SK-N-SH (cell line): ENCODE results near the gene CD5L. TPM values are rescaled to one million over a fixed set of nuclear protein-coding genes. Genes with fewer than 3 reads are reported as not detected.

Source experiments
- CTCF ChIA-PET: fragments of 300-600, 350-600 bp; formaldehyde crosslinking; extraction: SDS; loops from one replicate; lab custom pipeline; 2021; lab: Yijun Ruan, JAX
- POLR2A ChIA-PET: fragments of 350-600 bp; sonication (Branson Sonifier 250); formaldehyde crosslinking; extraction: SDS; loops from one replicate; lab custom pipeline; 2020; ENCODE audit warnings: antibody characterized with exemption, inconsistent platforms; lab: Yijun Ruan, JAX
- DNase-seq: peaks from one replicate; pipeline ENCODE4 v3.0.0; 2012
- H2AFZ ChIP-seq: fragments of 200-600 bp; sonication (generic); 2 replicates; pipeline ENCODE4 v1.8.1; 2016; ENCODE audit warnings: antibody characterized with exemption, mild to moderate bottlenecking, low read depth
- H3F3A ChIP-seq: fragments of 200-600 bp; sonication (generic); replicated peaks from 2 replicates; pipeline ENCODE3; 2016; ENCODE audit warnings: antibody characterized with exemption, mild to moderate bottlenecking; ENCODE audit not compliant: insufficient read depth
- H3K27ac ChIP-seq, 2 experiments: fragments of 200-500 bp in 1 of 2; fragments of 200-600 bp in 1 of 2; sonication (Bioruptor generic) in 1 of 2; sonication (generic), shearing (Covaris generic) in 1 of 2; 2 replicates each; pipeline versions ENCODE4 v1.5.1 to v1.6.1; 2014 to 2016; ENCODE audit warnings: low read depth in 2 of 2, inconsistent platforms in 1 of 2, low read length in 1 of 2, mild to moderate bottlenecking in 1 of 2, mixed read lengths in 1 of 2
- H3K27me3 ChIP-seq: fragments of 200-600 bp; sonication (generic), shearing (Covaris generic); 2 replicates; pipeline ENCODE4 v1.6.1; 2016; ENCODE audit warnings: mixed run types; ENCODE audit not compliant: insufficient read depth
- H3K36me3 ChIP-seq, 2 experiments: fragments of 200-500 bp in 1 of 2; fragments of 200-600 bp in 1 of 2; sonication (Bioruptor generic) in 1 of 2; sonication (generic) in 1 of 2; replicated peaks in 1 of 2; 2 replicates each; pipeline versions ENCODE3 to v1.5.1; 2014 to 2016; ENCODE audit warnings: low read length in 1 of 2, mild to moderate bottlenecking in 1 of 2; ENCODE audit not compliant: insufficient read depth in 2 of 2, control insufficient read depth in 1 of 2
- H3K4me1 ChIP-seq, 2 experiments: fragments of 200-500 bp in 1 of 2; fragments of 200-600 bp in 1 of 2; sonication (Bioruptor generic) in 1 of 2; sonication (generic), shearing (Covaris generic) in 1 of 2; 2 replicates each; pipeline versions ENCODE4 v1.5.1 to v1.6.1; 2014 to 2016; ENCODE audit warnings: low read depth in 1 of 2, low read length in 1 of 2, mixed run types in 1 of 2; ENCODE audit not compliant: insufficient read depth in 2 of 2, control insufficient read depth in 1 of 2
- H3K4me2 ChIP-seq: fragments of 200-600 bp; sonication (generic), shearing (Covaris generic); 2 replicates; pipeline ENCODE4 v1.6.1; 2017; ENCODE audit warnings: mixed run types
- H3K4me3 ChIP-seq, 2 experiments: fragments of 200-500 bp in 1 of 2; fragments of 200-600 bp in 1 of 2; sonication (Bioruptor generic) in 1 of 2; sonication (generic), shearing (Covaris generic) in 1 of 2; 2 replicates each; pipeline versions ENCODE4 v1.5.1 to v1.8.1; 2014 to 2016; ENCODE audit warnings: low read depth in 2 of 2, inconsistent platforms in 1 of 2, low read length in 1 of 2, mild to moderate bottlenecking in 1 of 2, mixed read lengths in 1 of 2, moderate library complexity in 1 of 2
- H3K79me2 ChIP-seq: fragments of 200-600 bp; sonication (generic); 2 replicates; pipeline ENCODE4 v1.8.1; 2017; ENCODE audit warnings: mild to moderate bottlenecking; ENCODE audit not compliant: insufficient read depth
- H3K9ac ChIP-seq: fragments of 200-600 bp; sonication (generic); 2 replicates; pipeline ENCODE4 v1.6.1; 2017; ENCODE audit warnings: mixed run types
- H3K9me2 ChIP-seq: fragments of 200-600 bp; sonication (generic); 2 replicates; pipeline ENCODE4 v1.6.1; 2017; ENCODE audit warnings: mixed run types
- H3K9me3 ChIP-seq: fragments of 200-600 bp; sonication (generic); 2 replicates; pipeline ENCODE4 v1.6.1; 2017; ENCODE audit warnings: mixed run types, mild to moderate bottlenecking, moderate library complexity
- H4K20me1 ChIP-seq: fragments of 200-600 bp; sonication (generic); 2 replicates; pipeline ENCODE4 v1.6.1; 2017; ENCODE audit warnings: mild to moderate bottlenecking, mixed run types; ENCODE audit not compliant: insufficient read depth
- ELF1 ChIP-seq: IDR thresholded peaks from 2 replicates; pipeline ENCODE4 v1.4.0; 2012
- EP300 ChIP-seq, 2 experiments: IDR thresholded peaks; 2 replicates each; pipeline versions ENCODE4 v1.4.0 to v1.6.1; 2012; ENCODE audit warnings: borderline replicate concordance in 1 of 2, low read depth in 1 of 2, low read length in 1 of 2
- GABPA ChIP-seq: IDR thresholded peaks from 2 replicates; pipeline ENCODE4 v1.4.0; 2012; ENCODE audit warnings: low read depth, mild to moderate bottlenecking
- GATA2 ChIP-seq: sonication (generic); formaldehyde crosslinking; IDR thresholded peaks from 2 replicates; pipeline ENCODE4 v1.5.0; 2020; ENCODE audit warnings: mild to moderate bottlenecking, missing genetic modification reagents
- IRF3 ChIP-seq: fragments of 150-350 bp; IDR thresholded peaks from 2 replicates; pipeline ENCODE4 v1.6.1; 2016; ENCODE audit warnings: mild to moderate bottlenecking, low read depth, low read length
- MAX ChIP-seq: IDR thresholded peaks from 2 replicates; pipeline ENCODE4 v1.4.0; 2012; ENCODE audit warnings: low read depth
- NRF1 ChIP-seq: IDR thresholded peaks from 2 replicates; pipeline ENCODE4 v1.6.1; 2012; ENCODE audit warnings: low read depth, mild to moderate bottlenecking, low read length
- PBX3 ChIP-seq: IDR thresholded peaks from 2 replicates; pipeline ENCODE4; 2012
- RAD21 ChIP-seq: IDR thresholded peaks from 2 replicates; pipeline ENCODE4 v1.6.1; 2012; ENCODE audit warnings: mild to moderate bottlenecking, low read length
- RFX5 ChIP-seq: IDR thresholded peaks from 2 replicates; pipeline ENCODE4 v1.6.1; 2012; ENCODE audit warnings: mild to moderate bottlenecking, improper control_type of control experiment, low read length
- SIN3A ChIP-seq: IDR thresholded peaks from 2 replicates; pipeline ENCODE4 v1.6.1; 2012; ENCODE audit warnings: low read depth, mild to moderate bottlenecking, low read length, moderate library complexity, borderline replicate concordance
- TAF1 ChIP-seq: IDR thresholded peaks from 2 replicates; pipeline ENCODE4 v1.6.1; 2012; ENCODE audit warnings: low read depth, mild to moderate bottlenecking, low read length, moderate library complexity, borderline replicate concordance
- WGBS: methylation state at CpG from one replicate; pipeline ENCODE4 v1.1.6; 2017; ENCODE audit warnings: low lambda C conversion rate; 5-methylcytosine and 5-hydroxymethylcytosine counted together
- polyA plus RNA-seq, 3 experiments: library from polyadenylated mRNA; depleted of rRNA; stranded (reverse); fragments of >200 nt; gene quantifications; 2 replicates each; pipeline ENCODE4 v1.2.3, GENCODE V29; 2012
- TF ChIP-seq, protein P1 (sequence below): IDR thresholded peaks from 2 replicates; pipeline ENCODE4 v1.6.1; 2012; ENCODE audit warnings: mild to moderate bottlenecking, low read depth, low read length, moderate library complexity
- TF ChIP-seq, protein P2 (sequence below): IDR thresholded peaks from 2 replicates; pipeline ENCODE4 v1.4.0; 2012; ENCODE audit warnings: low read depth, borderline replicate concordance
- TF ChIP-seq, protein P3 (sequence below): fragments of 200-600 bp; sonication (generic); IDR thresholded peaks from 2 replicates; pipeline ENCODE4 v1.6.1; 2017; ENCODE audit warnings: antibody characterized with exemption, mild to moderate bottlenecking, moderate library complexity

CD5L gene
- polyA plus RNA-seq, 1 of the 3 experiments (the other 2 are of a cell fraction), result not detected

- H3F3A ChIP-seq, result no peaks in the 10 kb centered on the region
- no peak for TF ChIP-seq TAF1
- no peak for TF ChIP-seq SIN3A
- no peak for TF ChIP-seq RFX5
- H3K9ac ChIP-seq, result no peak overlapping the region
- H2AFZ ChIP-seq, result no peak overlapping the region
- peaks cover 5% of the 10 kb centered on the region for H3K27me3 ChIP-seq
- H3K79me2 ChIP-seq, result no peaks in the 10 kb centered on the region
- no peaks in the 10 kb centered on the region for H3K4me1 ChIP-seq
- POLR2A ChIA-PET, result no interaction called here
- H3K4me3 ChIP-seq, result no peak overlapping the region
- no peak overlapping the region for H3K27ac ChIP-seq
- H4K20me1 ChIP-seq, result no peaks in the 10 kb centered on the region
- no peaks in the 10 kb centered on the region for H3K9me2 ChIP-seq
- H3K4me2 ChIP-seq, result no peak overlapping the region
- no peaks in the 10 kb centered on the region for H3K9me3 ChIP-seq
- DNase-seq, result no peak
- CTCF ChIA-PET, result no interaction called here
- WGBS, result 1% methylated on average over 2 of the region's 2 CpGs
- H3K36me3 ChIP-seq, result no peaks in the 10 kb centered on the region
Measured at GRCh38 chr1:157830887-157831286, 10.7 kb downstream of the CD5L start.

- no peak for TF ChIP-seq RFX5
- no peak for TF ChIP-seq MAX
- TF ChIP-seq RAD21, result no peak
- TF ChIP-seq EP300 (IDR thresholded peaks at IDR 0.05; ENCODE audit: borderline replicate concordance in 1 of 2, low read depth in 1 of 2, low read length in 1 of 2), result no peak
- no peak for TF ChIP-seq GATA2
- TF ChIP-seq IRF3, result no peak
- TF ChIP-seq PBX3, result no peak
- no peak for TF ChIP-seq GABPA
- TF ChIP-seq, protein P1, sequence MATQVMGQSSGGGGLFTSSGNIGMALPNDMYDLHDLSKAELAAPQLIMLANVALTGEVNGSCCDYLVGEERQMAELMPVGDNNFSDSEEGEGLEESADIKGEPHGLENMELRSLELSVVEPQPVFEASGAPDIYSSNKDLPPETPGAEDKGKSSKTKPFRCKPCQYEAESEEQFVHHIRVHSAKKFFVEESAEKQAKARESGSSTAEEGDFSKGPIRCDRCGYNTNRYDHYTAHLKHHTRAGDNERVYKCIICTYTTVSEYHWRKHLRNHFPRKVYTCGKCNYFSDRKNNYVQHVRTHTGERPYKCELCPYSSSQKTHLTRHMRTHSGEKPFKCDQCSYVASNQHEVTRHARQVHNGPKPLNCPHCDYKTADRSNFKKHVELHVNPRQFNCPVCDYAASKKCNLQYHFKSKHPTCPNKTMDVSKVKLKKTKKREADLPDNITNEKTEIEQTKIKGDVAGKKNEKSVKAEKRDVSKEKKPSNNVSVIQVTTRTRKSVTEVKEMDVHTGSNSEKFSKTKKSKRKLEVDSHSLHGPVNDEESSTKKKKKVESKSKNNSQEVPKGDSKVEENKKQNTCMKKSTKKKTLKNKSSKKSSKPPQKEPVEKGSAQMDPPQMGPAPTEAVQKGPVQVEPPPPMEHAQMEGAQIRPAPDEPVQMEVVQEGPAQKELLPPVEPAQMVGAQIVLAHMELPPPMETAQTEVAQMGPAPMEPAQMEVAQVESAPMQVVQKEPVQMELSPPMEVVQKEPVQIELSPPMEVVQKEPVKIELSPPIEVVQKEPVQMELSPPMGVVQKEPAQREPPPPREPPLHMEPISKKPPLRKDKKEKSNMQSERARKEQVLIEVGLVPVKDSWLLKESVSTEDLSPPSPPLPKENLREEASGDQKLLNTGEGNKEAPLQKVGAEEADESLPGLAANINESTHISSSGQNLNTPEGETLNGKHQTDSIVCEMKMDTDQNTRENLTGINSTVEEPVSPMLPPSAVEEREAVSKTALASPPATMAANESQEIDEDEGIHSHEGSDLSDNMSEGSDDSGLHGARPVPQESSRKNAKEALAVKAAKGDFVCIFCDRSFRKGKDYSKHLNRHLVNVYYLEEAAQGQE, result no peak
- TF ChIP-seq ELF1, result no peak
- TF ChIP-seq, protein P2, sequence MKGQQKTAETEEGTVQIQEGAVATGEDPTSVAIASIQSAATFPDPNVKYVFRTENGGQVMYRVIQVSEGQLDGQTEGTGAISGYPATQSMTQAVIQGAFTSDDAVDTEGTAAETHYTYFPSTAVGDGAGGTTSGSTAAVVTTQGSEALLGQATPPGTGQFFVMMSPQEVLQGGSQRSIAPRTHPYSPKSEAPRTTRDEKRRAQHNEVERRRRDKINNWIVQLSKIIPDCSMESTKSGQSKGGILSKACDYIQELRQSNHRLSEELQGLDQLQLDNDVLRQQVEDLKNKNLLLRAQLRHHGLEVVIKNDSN, result no peak
- TF ChIP-seq, protein P3, sequence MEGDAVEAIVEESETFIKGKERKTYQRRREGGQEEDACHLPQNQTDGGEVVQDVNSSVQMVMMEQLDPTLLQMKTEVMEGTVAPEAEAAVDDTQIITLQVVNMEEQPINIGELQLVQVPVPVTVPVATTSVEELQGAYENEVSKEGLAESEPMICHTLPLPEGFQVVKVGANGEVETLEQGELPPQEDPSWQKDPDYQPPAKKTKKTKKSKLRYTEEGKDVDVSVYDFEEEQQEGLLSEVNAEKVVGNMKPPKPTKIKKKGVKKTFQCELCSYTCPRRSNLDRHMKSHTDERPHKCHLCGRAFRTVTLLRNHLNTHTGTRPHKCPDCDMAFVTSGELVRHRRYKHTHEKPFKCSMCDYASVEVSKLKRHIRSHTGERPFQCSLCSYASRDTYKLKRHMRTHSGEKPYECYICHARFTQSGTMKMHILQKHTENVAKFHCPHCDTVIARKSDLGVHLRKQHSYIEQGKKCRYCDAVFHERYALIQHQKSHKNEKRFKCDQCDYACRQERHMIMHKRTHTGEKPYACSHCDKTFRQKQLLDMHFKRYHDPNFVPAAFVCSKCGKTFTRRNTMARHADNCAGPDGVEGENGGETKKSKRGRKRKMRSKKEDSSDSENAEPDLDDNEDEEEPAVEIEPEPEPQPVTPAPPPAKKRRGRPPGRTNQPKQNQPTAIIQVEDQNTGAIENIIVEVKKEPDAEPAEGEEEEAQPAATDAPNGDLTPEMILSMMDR, result no peak
- no peak for TF ChIP-seq NRF1
- DNase-seq, result no peak
- H3K4me2 ChIP-seq, result no peak overlapping the region
- H3K79me2 ChIP-seq, result no peaks in the 10 kb centered on the region
- no peaks in the 10 kb centered on the region; the same call in none of the 2 replicates for H3K27me3 ChIP-seq
- no peaks in the 10 kb centered on the region for H3K9me3 ChIP-seq
- no peaks in the 10 kb centered on the region for H3K9me2 ChIP-seq
- no peaks in the 10 kb centered on the region for H3F3A ChIP-seq
- 0% methylated on average over 3 of the region's 3 CpGs for WGBS
- no peak overlapping the region for H3K4me3 ChIP-seq
- H3K27ac ChIP-seq, result no peak overlapping the region
- no peaks in the 10 kb centered on the region for H3K4me1 ChIP-seq
- no peak overlapping the region for H3K9ac ChIP-seq
- H3K36me3 ChIP-seq, result no peaks in the 10 kb centered on the region
- no peak overlapping the region for H2AFZ ChIP-seq
- H4K20me1 ChIP-seq, result no peaks in the 10 kb centered on the region
- POLR2A ChIA-PET, result no interaction called here
- CTCF ChIA-PET, result no interaction called here
Measured at GRCh38 chr1:157829711-157830110, 11.9 kb downstream of the CD5L start.
